K562 (cell line): Measurements from ENCODE around the gene HRAS. TPM values are rescaled to one million over a fixed set of nuclear protein-coding genes. Genes with fewer than 3 reads are reported as not detected.

Source experiments
- ATAC-seq: fragments of 200-7000 bp; cut with Tn5 transposase; 3 replicates; pipeline ENCODE4 v1.9.1; 2020; ENCODE audit warnings: moderate library complexity
- BruUV-seq: library from RNA; stranded (reverse); fragments of 400-500 nt; replicated peaks from 2 replicates; lab custom pipeline; 2021; lab: Mats Ljungman, UMichigan
- CTCF ChIA-PET: fragments of 300-600 bp; formaldehyde crosslinking; extraction: SDS; loops from one replicate; lab custom pipeline; 2021; ENCODE audit warnings: low intra/inter-chr PET ratio; lab: Yijun Ruan, JAX
- POLR2A ChIA-PET: fragments of 300-600, 350-650 bp; sonication (Branson Sonifier 250); formaldehyde crosslinking; extraction: SDS; loops from one replicate; lab custom pipeline; 2021; ENCODE audit warnings: antibody characterized with exemption, inconsistent platforms; lab: Yijun Ruan, JAX
- DNase-seq, 4 experiments: peaks; one replicate each; pipeline versions ENCODE4 v3.0.0 to v3.0.0-alpha.2; 2011 to 2018; ENCODE audit warnings: low spot score in 3 of 4, mixed read lengths in 3 of 4; ENCODE audit errors: extremely low read depth in 1 of 4
- FAIRE-seq: peaks from 2 replicates; lab custom pipeline; 2011; peaks lifted over from hg19 to GRCh38; lab: Jason Lieb, UNC
- H2AFZ ChIP-seq: 2 replicates; pipeline ENCODE4 v1.6.0; 2011; ENCODE audit warnings: low read depth, low read length, control low read depth, inconsistent platforms
- H3K27ac ChIP-seq: fragments of 200-600 bp; 3 replicates; pipeline ENCODE4 v1.8.0; 2011; ENCODE audit warnings: low read depth, mild to moderate bottlenecking, control low read depth, inconsistent platforms, low read length, moderate library complexity, mixed read lengths; ENCODE audit errors: extremely low read depth
- H3K27me3 ChIP-seq, 2 experiments: fragments of 300-600 bp in 1 of 2; 2 replicates in 1 of 2; 3 replicates in 1 of 2; pipeline versions ENCODE4 v1.6.0 to v1.8.0; 2011; ENCODE audit warnings: inconsistent platforms in 2 of 2, low read length in 2 of 2, mild to moderate bottlenecking in 1 of 2, mixed read lengths in 1 of 2, moderate library complexity in 1 of 2; ENCODE audit not compliant: control insufficient read depth in 2 of 2, insufficient read depth in 2 of 2
- H3K36me3 ChIP-seq: fragments of 300-600 bp; 3 replicates; pipeline ENCODE4 v1.8.0; 2011; ENCODE audit warnings: mild to moderate bottlenecking, low read length, inconsistent platforms; ENCODE audit not compliant: control insufficient read depth, insufficient read depth
- H3K4me1 ChIP-seq, 2 experiments: fragments of 200-600 bp in 1 of 2; replicated peaks in 1 of 2; 2 replicates in 1 of 2; 3 replicates in 1 of 2; pipeline versions ENCODE4 v1.5.1 to v1.8.0; 2011; ENCODE audit warnings: inconsistent platforms in 2 of 2, low read length in 2 of 2, mild to moderate bottlenecking in 1 of 2, mixed read lengths in 1 of 2, moderate library complexity in 1 of 2; ENCODE audit not compliant: control insufficient read depth in 2 of 2, insufficient read depth in 2 of 2
- H3K4me2 ChIP-seq: 2 replicates; pipeline ENCODE4 v1.6.1; 2011; ENCODE audit warnings: low read length, control low read depth, inconsistent platforms, mixed read lengths; ENCODE audit not compliant: insufficient read depth
- H3K4me3 ChIP-seq: fragments of 200-600 bp; sonication (generic), shearing (Covaris generic); 2 replicates; pipeline ENCODE4 v1.5.1; 2016; ENCODE audit warnings: control low read depth, inconsistent platforms
- H3K79me2 ChIP-seq: fragments of 200-600 bp; 3 replicates; pipeline ENCODE4 v1.8.0; 2011; ENCODE audit warnings: low read length, inconsistent platforms; ENCODE audit not compliant: control insufficient read depth, insufficient read depth
- H3K9ac ChIP-seq, 2 experiments: 2 replicates each; pipeline versions ENCODE4 v1.6.0 to v1.6.1; 2011; ENCODE audit warnings: low read depth in 2 of 2, low read length in 2 of 2, control low read depth in 1 of 2, inconsistent platforms in 1 of 2, mild to moderate bottlenecking in 1 of 2, mixed read lengths in 1 of 2; ENCODE audit not compliant: insufficient read depth in 1 of 2
- H3K9me1 ChIP-seq: one replicate; pipeline ENCODE4 v1.6.0; 2011; ENCODE audit warnings: inconsistent platforms, mild to moderate bottlenecking, low read length, moderate library complexity; ENCODE audit not compliant: control insufficient read depth, insufficient read depth
- H3K9me3 ChIP-seq: replicated peaks from 2 replicates; pipeline ENCODE4 v1.5.1; 2011; ENCODE audit warnings: low read depth, low read length, inconsistent platforms; ENCODE audit not compliant: control insufficient read depth, insufficient read depth
- H4K20me1 ChIP-seq: replicated peaks from 2 replicates; pipeline ENCODE4 v1.6.1; 2011; ENCODE audit warnings: low read length, inconsistent platforms, mixed read lengths; ENCODE audit not compliant: control insufficient read depth, insufficient read depth
- ADNP ChIP-seq: fragments of 200-800 bp; sonication (Bioruptor generic); IDR thresholded peaks from 2 replicates; pipeline ENCODE4 v1.6.1; 2016; ENCODE audit warnings: missing genetic modification characterization, missing compliant biosample characterization
- GABPB1 ChIP-seq: sonication (generic); formaldehyde crosslinking; IDR thresholded peaks from 2 replicates; pipeline ENCODE4 v1.8.0; 2022; ENCODE audit warnings: mild to moderate bottlenecking, missing genetic modification reagents
- RNF219 ChIP-seq: fragments of 250-450 bp; sonication (Bioruptor Pico); IDR thresholded peaks from 2 replicates; pipeline ENCODE4 v1.5.0; 2022; ENCODE audit warnings: mild to moderate bottlenecking
- THAP12 ChIP-seq: fragments of 250-450 bp; sonication (Bioruptor Pico); IDR thresholded peaks from 2 replicates; pipeline ENCODE4 v1.9.0; 2021; ENCODE audit warnings: mild to moderate bottlenecking, inconsistent platforms
- THRA ChIP-seq: fragments of 450-650 bp; IDR thresholded peaks from 2 replicates; pipeline ENCODE4 v1.6.1; 2017; ENCODE audit warnings: mild to moderate bottlenecking, moderate library complexity
- U2AF1 ChIP-seq: fragments of 200-400 bp; formaldehyde crosslinking; optimal IDR thresholded peaks from 2 replicates; pipeline ENCODE3; 2017; ENCODE audit warnings: mild to moderate bottlenecking, low read depth, low read length, moderate library complexity
- YY1 ChIP-seq, 3 experiments: IDR thresholded peaks; 2 replicates each; pipeline ENCODE4 v1.6.1; 2011; ENCODE audit warnings: low read length in 2 of 3, mild to moderate bottlenecking in 2 of 3, moderate library complexity in 2 of 3, borderline replicate concordance in 1 of 3, control low read depth in 1 of 3, low read depth in 1 of 3; ENCODE audit not compliant: insufficient read depth in 3 of 3, insufficient replicate concordance in 2 of 3, control insufficient read depth in 1 of 3, insufficient read length in 1 of 3; ENCODE audit errors: extremely low read depth in 1 of 3
- ZFP36 ChIP-seq: fragments of 150-350 bp; IDR thresholded peaks from 2 replicates; pipeline ENCODE4 v1.6.1; 2018; ENCODE audit warnings: low read length, low read depth; ENCODE audit not compliant: partially characterized antibody
- ZNF184 ChIP-seq: sonication (generic); formaldehyde crosslinking; IDR thresholded peaks from 2 replicates; pipeline ENCODE4 v1.5.0; 2020; ENCODE audit warnings: missing genetic modification reagents
- ZNF511 ChIP-seq: sonication (generic); formaldehyde crosslinking; IDR thresholded peaks from 2 replicates; pipeline ENCODE4 v1.8.0; 2022; ENCODE audit warnings: mild to moderate bottlenecking, missing genetic modification reagents
- WGBS: fragments of 100-300 bp; shearing (Covaris generic); methylation state at CpG from one replicate; pipeline ENCODE4 v1.1.6; 2016; ENCODE audit warnings: low coverage, mixed read lengths; ENCODE audit not compliant: insufficient coverage; ENCODE audit errors: missing lambda C conversion rate; 5-methylcytosine and 5-hydroxymethylcytosine counted together
- in situ Hi-C: fragments of 300-500 bp; cut with MboI; formaldehyde crosslinking; loops from 4 replicates; pipeline ENCODE4 v1.15.0; 2018; ENCODE audit warnings: inconsistent platforms, mixed read lengths
- intact Hi-C: fragments of 100-400 bp; cut with micrococcal nuclease; formaldehyde crosslinking; loops from 2 replicates; pipeline ENCODE4 v1.14.2; 2022
- polyA plus RNA-seq, 8 experiments: library from polyadenylated mRNA; depleted of rRNA in 4 of 8; stranded (reverse) in 5 of 8; unstranded in 3 of 8; fragments of >200 nt; fragmentation: Nextera tagmentation in 2 of 8; fragmentation: Illumina TruSeq in 1 of 8; extraction: Ambion mirVana in 2 of 8; extraction: Trizol in 1 of 8; gene quantifications; 2 replicates each; pipeline versions ENCODE4 v1.2.1 to v1.2.3, GENCODE V29; 2011 to 2014; ENCODE audit warnings: inconsistent platforms in 1 of 8, missing spikeins in 1 of 8
- total RNA-seq, 7 experiments: library from RNA; depleted of rRNA in 6 of 7; stranded (reverse); fragments of >200 nt in 6 of 7; fragmentation: Illumina TruSeq in 2 of 7; extraction: Trizol in 2 of 7; gene quantifications; 2 replicates each; pipeline versions ENCODE4 v1.2.1 to v1.2.3, GENCODE V29; 2011 to 2021; ENCODE audit warnings: low replicate concordance in 1 of 7

Gene HRAS
- total and polyA plus RNA-seq, 9 of the 15 experiments (the other 6 are each of a cell fraction or from before 2014, with no cell fraction given): 2.8 to 73.5 (median 29.6) TPM

- TF ChIP-seq THAP12 (CRISPR knock-in tag): peak; percentile 24; the same call in 1 of the 2 replicates
- peak; percentile 84 for TF ChIP-seq U2AF1
- TF ChIP-seq GABPB1 (CRISPR knock-in tag): no peak
- no peak for TF ChIP-seq ZNF184 (CRISPR knock-in tag)
Measured at GRCh38 chr11:507727-508515, 27.5 kb downstream of the HRAS start (continued).

- peaks cover 58% of the 10 kb centered on the region for H3K79me2 ChIP-seq
- H3K9ac ChIP-seq: peak within 1 kb of the TSS; percentile 97 to 100
- peak within 1 kb of the TSS; percentile 93 for H3K4me3 ChIP-seq
- no peaks in the 10 kb centered on the region for H4K20me1 ChIP-seq
- H3K4me1 ChIP-seq: peaks cover 11 to 50% of the 10 kb centered on the region in 2 experiments
- intact Hi-C loops (loop anchor here (2.0 kb wide), 1 partner anchor 58 kb away; no protein-coding TSS in a partner anchor), in situ Hi-C loops (no loop called here)
- H3K27me3 ChIP-seq: no peaks in the 10 kb centered on the region
- ChIA-PET CTCF (no interaction called here), POLR2A (interaction anchor here (0.6 to 1.9 kb wide), 8 partner anchors 9 to 300 kb away, joined by 3 to 10 read pairs (median 6); partner anchors contain the start of genes BET1L and RIC8A)
- H3K36me3 ChIP-seq: peaks cover 34% of the 10 kb centered on the region; the same call in 2 of the 3 replicates
- DNase-seq (peak; percentile 94 to 99 (median 98)), FAIRE-seq (peak; percentile 64), ATAC-seq (peak; percentile 79)
- no peaks in the 10 kb centered on the region for H3K9me1 ChIP-seq
- H3K9me3 ChIP-seq: no peaks in the 10 kb centered on the region
- H3K4me2 ChIP-seq: peak within 1 kb of the TSS; percentile 99
- under 1% methylated on average over 49 of the region's 93 CpGs for WGBS
- peak within 1 kb of the TSS; percentile 98 for H3K27ac ChIP-seq
- peak within 1 kb of the TSS; percentile 96 for H2AFZ ChIP-seq
- BruUV-seq: TSS peak; percentile 37
- TF ChIP-seq YY1 (IDR thresholded peaks at IDR 0.05; ENCODE audit: borderline replicate concordance in 1 of 3, control insufficient read depth in 1 of 3, extremely low read depth in 1 of 3, insufficient read depth in 3 of 3, insufficient read length in 1 of 3, insufficient replicate concordance in 2 of 3, low read depth in 1 of 3, low read length in 2 of 3) (peak in 1 of 3 experiments; percentile 33), RNF219 (CRISPR knock-in tag) (no peak), THRA (no peak), ADNP (tag) (no peak), ZNF511 (peak; percentile 37), ZFP36 (no peak)
Measured at GRCh38 chr11:506995-507726, 28.2 kb downstream of the HRAS start, which contains the start of gene RNH1. RNH1 (minus strand) TSS chr11:507242; CDS start chr11:502162, 5,080 bp downstream.
